Activated T-cell treated with anti-CD3 and anti-CD28 coated beads, Interleukin-2, amount 50 U/mL, for 1 hour (primary cell): ENCODE measurements around the gene GRB2.
"Not testable (repeated sequence)": the region's sequence is repeated elsewhere in the genome, so short reads cannot be mapped to it uniquely, and the experiment has no call there.

ENCODE experiments used
- DNase-seq: peaks from one replicate; pipeline ENCODE4 v3.0.0-alpha.2; 2020

Gene GRB2

DNA sequence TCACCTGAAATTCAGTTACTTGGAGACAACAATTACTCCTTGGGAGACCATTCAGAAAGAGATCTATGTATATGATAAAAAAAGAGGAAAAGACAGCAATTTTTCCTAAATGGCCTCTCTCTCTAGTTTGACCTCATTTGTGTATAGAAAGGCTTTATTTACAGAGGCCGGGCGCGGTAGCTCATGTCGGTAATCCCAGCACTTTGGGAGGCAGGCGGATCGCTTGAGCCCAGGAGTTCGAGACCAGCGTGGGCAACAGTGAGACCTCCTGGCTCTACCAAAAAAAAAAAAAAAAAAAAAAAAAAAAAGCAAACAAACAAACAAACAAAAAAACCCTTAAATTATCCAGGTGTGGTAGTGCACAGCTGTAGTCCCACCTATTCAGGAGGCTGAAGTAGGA is 20.7 kb downstream of the GRB2 start:
- no peak for DNase-seq

DNA sequence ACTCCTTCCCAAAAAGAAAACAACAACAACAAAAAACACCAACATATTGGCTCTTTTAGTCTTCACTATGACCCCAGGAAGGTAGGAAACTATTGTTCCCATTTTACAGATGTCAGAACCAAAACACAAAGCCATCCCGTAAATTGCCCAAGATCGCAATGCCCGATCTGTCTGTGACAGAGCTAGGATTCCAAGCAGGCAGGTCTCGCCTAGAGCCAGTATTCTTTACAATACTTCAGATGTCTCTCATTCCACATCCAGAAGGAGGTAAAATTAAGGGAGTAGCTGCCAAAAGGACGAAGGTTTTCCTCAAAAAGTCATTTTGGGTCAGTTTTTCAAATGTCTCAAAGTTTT is 21.7 kb downstream of the GRB2 start:
- DNase-seq: no peak

DNA sequence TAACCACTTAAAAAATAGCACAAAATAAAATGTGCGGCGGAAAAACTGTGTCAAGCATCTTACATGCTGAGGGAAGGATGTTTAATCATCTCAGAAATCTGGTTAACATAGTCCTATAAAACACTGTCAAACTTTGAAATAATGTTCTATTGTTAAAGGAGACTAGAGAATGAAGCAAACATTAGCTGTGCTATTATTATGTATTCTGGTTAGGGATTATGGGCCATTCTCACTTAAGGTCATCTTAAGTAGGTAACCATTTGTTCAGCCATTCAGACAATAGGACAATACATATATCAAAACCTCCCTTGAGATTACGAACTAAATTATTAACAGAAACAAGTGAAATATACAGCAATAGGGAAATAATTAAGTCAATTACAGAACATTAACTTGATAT is 24.7 kb downstream of the GRB2 start:
- DNase-seq: no peak

- DNase-seq: no peak
Observed at GRCh38 chr17:75380315-75380714, 25.2 kb downstream of the GRB2 start.

DNA sequence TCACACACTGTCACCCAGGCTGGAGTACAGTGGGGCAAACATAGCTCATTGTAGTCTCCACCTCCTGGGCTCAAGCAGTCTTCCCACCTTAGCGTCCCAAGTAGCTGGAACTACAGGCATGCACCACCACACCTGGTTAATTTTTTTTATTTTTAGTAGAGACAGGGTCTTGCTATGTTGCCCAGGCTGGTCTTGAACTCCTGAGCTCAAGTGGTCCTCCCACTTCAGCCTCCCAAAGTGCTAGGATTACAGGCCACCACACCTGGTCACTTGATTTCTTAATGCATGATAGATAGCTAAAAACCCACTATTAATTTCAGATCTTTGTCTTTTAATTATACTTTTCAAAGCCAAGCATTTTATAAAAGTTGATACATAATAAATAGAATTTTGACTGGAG is 26.1 kb downstream of the GRB2 start:
- DNase-seq: not testable (repeated sequence)

- DNase-seq: no peak
Observed at GRCh38 chr17:75373280-75373679, 32.2 kb downstream of the GRB2 start.

GRCh38 chr17:75371981-75372380 is 33.5 kb downstream of the GRB2 start:
- DNase-seq: no peak

DNA sequence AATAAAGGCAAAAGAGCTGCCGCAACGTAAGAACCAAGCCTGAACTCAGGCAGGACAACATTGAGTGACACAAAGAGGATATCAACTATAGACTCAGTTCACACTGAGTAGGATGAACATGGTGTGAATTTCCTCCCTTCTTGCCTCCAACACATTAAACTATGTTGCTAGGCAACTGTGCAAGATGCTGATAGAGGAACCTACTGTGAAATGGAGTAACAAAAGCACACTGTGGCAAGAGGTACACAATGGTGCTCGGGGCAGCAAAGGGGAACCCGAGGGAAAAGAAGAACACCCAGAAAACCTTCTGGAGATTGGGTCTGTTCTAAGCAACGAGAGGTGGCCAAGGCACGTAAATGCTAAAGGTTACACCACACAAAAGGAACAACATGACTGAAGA is 34.1 kb downstream of the GRB2 start:
- no peak for DNase-seq

- no peak for DNase-seq
Observed at GRCh38 chr17:75370286-75370915, 35.1 kb downstream of the GRB2 start.

DNA sequence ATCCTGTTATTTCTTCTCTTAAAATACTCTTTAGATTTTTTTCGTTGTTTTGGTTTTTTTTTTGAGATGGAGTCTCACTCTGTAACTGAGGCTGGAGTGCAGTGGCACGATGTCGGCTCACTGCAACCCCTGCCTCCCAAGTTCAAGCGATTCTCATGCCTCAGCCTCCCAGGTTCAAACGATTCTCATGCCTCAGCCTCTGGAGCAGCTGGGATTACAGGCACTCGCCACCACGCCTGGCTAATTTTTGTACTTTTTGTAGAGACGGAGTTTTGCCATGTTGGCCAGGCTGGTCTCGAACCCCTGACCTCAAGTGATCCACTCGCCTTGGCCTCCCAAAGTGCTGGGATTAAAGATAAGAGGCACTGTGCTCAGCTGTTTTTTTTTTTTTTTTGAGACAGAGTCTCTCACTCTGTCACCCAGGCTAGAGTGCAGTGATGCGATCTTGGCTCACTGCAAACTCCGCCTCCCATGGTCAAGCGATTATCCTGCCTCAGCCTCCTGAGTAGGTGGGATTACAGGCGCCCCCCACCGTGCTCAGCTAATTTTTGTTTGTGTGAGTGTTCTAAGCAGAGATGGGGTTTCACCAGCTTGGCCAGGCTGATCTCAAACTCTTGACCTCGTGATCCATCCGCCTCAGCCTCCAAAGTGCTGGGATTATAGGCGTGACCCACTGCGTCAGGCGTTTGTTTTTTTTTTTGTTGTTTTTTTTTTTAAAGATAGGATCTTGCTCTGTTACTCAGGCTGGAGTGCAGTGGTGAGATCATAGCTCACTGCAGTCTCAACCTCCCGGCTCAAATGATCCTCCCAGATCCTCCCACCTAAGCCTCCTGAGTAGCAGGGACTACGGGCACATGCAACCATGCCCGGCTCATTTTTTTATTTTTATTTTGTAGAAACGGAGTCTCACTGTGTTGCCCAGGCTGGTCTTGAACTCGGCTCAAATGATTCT is 37.4 kb downstream of the GRB2 start:
- not testable (repeated sequence) for DNase-seq

DNA sequence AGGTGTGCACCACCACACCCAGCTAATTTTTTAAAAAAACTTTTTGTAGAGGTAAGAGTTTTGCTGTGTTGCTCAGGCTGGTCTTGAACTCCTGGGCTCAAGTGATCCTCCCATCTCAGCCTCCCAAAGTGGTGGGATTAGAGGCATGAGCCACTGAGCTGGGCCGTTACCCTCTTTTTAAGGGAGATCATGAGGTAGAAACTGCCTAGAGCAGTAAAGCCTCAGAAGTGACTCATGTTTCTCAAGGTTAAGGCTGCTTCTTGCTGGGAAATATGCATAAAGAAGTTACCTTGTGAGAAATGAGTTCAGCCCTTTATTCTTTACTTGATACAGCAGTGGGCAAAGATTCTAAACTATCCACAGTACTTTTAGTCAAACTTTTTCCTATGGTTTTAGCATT is 38.2 kb downstream of the GRB2 start:
- DNase-seq: no peak

DNA sequence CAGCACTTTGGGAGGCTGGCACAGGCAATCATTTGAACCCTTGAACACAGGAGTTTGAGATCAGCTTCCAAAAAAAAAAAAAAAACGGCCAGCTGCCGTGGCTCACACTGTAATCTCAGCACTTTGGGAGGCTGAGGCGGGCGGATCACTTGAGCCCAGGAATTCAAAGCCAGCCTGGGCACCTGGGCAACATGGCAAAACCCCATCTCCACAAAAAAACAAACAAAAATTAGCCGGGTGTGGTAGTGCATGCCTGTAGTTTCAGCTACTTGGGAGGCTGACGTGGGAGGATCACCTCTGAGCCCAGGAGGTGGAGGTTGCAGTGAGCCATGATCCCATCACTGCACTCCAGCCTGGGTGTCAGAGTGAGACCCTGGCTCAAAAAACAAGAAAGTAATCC is 39.0 kb downstream of the GRB2 start:
- DNase-seq: no peak

DNA sequence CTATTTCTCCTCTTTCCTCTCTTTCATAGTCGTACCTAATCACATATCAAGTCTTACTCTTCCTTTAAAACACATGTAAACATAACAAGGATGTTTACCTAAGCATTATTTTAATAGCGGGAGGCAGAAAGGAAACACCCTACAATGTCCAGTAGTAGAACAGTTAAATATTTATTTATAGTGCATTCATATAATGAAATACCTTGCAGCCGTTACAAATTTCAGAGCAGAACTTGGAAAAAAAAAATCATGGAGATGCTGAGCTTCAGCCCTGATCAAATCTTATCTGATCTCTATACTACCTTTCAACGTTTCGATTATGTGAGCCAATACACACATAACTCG is 39.6 kb downstream of the GRB2 start:
- DNase-seq: no peak

- no peak for DNase-seq
Observed at GRCh38 chr17:75365009-75365930, 40.2 kb downstream of the GRB2 start.

GRCh38 chr17:75364078-75364477 is 41.4 kb downstream of the GRB2 start:
- no peak for DNase-seq

- no peak for DNase-seq
Observed at GRCh38 chr17:75361996-75362395, 43.5 kb downstream of the GRB2 start.

DNA sequence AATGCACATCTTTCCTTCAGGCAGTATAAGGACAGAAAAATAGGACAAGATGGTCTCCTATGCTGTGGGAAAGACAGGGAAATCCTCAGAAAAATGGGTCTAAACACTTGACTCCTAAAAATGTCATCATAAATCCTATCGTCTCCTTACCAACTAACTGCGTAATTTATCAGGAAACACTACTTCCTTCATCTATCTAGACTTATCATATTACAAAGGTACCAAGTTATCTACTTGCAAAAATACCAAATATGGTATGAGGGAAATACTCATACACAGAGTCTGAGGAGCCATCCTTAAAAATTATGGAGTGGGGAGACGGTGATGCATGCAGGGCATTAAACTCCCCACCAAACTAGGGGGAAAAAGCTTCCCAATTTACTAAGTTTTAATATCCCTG is 44.1 kb downstream of the GRB2 start:
- DNase-seq: no peak

GRCh38 chr17:75356260-75356937 is 49.1 kb downstream of the GRB2 start:
- no peak for DNase-seq

DNA sequence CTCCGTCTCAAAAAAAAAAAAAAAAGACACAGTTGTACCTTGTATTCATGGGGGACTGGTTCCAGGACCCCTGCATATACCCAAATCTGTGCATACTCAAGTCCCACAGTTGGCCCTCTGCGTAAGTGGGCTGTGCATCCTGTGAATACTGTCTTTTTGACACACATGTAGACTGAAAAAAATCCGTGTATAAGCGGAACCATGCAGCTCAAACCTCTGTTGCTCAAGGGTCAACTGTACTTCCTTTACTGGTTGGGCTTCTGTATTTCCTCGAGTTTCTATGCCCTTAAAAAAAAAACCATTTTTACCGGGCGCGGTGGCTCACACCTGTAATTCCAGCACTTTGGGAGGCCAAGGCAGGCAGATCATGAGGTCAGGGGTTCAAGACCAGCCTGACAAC is 52.3 kb downstream of the GRB2 start:
- DNase-seq: no peak

GRCh38 chr17:75352079-75352569 is 53.4 kb downstream of the GRB2 start:
- no peak for DNase-seq

DNA sequence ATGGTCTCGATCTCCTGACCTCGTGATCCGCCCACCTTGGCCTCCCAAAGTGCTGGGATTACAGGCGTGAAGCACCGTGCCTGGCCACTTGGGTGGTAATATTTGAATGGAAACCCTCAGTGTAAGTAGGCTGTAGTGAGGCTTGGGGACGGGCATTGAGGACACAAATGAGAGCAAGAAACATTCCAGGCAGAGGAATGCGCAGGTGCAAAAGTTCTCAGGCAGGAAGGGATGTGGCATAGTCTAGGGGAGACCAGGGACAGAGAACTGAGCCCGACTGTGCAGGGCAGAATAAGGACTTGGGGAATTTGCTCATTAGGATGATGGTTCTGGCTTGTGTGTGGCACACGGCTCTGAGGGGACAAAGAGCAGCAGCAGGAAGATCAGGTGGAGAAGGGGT is 54.8 kb downstream of the GRB2 start:
- no peak for DNase-seq

- no peak for DNase-seq
Observed at GRCh38 chr17:75350029-75350428, 55.4 kb downstream of the GRB2 start.

DNA sequence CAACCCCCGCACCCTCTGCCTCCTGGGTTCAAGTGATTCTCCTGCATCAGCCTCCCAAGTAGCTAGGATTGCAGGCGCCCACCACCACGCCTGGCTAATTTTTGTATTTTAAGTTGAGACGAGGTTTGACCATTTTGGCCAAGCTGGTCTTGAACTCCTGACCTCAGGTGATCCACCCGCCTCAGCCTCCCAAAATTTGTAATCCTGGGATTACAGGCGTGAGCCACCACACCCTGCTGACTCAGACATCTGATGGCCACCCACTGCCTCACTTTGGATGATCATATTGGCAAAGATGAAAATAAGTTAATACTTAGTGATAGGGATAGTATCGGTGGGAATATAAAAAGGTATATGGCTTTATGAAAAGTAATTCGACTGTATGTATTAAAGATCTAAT is 55.9 kb downstream of the GRB2 start:
- no peak for DNase-seq
